ENCODE measurements around the gene STOML3.

GRCh38 chr13:39035204-39035603, 44.6 kb upstream of the STOML3 start:
- TF ChIP-seq CTCF (IDR thresholded peaks at IDR 0.05), result no peak
- TF ChIP-seq POLR2A (IDR thresholded peaks at IDR 0.05), result no peak

All from body of pancreas (tissue), 4 donors.